Activated T-helper 1 cell treated with anti-CD3 and anti-CD28 coated beads, Interleukin-12 subunit alpha, Interleukin-12 subunit beta, Interleukin-2, Interleukin-4 antibody, amounts not matched to agents 30 ng/mL and 10 ng/mL and 1 ng/mL, durations not matched to agents 14 hours and 24 hours and 36 hours (primary cell): ENCODE measurements around the gene CPA2. TPM values are rescaled to one million over a fixed set of nuclear protein-coding genes. Genes with fewer than 3 reads are reported as not detected.
A peak's percentile ranks its signal among the peaks of the same experiment; 100 is the strongest.

Experiments used
- DNase-seq: peaks from one replicate; pipeline ENCODE4 v3.0.0; 2021; ENCODE audit warnings: low spot score
- H3K27ac Mint-ChIP-seq: one replicate; pipeline ENCODE4 v1.8.0; 2021; ENCODE audit warnings: mild to moderate bottlenecking, mixed read lengths
- H3K27me3 Mint-ChIP-seq: one replicate; pipeline ENCODE4 v1.8.0; 2022; ENCODE audit warnings: mild to moderate bottlenecking, moderate library complexity, mixed read lengths; ENCODE audit not compliant: insufficient read depth
- H3K36me3 Mint-ChIP-seq: one replicate; pipeline ENCODE4 v1.8.0; 2021; ENCODE audit warnings: low read depth, mixed read lengths
- H3K4me1 Mint-ChIP-seq: one replicate; pipeline ENCODE4 v1.8.0; 2021; ENCODE audit warnings: low read depth, mixed read lengths
- H3K4me3 Mint-ChIP-seq: one replicate; pipeline ENCODE4 v1.8.0; 2021; ENCODE audit warnings: mild to moderate bottlenecking, moderate library complexity, mixed read lengths
- H3K9me3 Mint-ChIP-seq: one replicate; pipeline ENCODE4 v1.8.0; 2021; ENCODE audit warnings: mixed read lengths
- intact Hi-C: fragments of 100-400 bp; cut with micrococcal nuclease; formaldehyde crosslinking; loops from one replicate; pipeline ENCODE4 v1.15.1; 2024
- total RNA-seq: library from RNA; stranded (reverse); gene quantifications from 2 replicates; pipeline ENCODE4 v1.2.3, GENCODE V29; 2022

Gene CPA2
- total RNA-seq, 1 donor from 2014 or later, result not detected

- H3K27ac Mint-ChIP-seq, result no peak overlapping the region
- peaks cover 2% of the 10 kb centered on the region for H3K36me3 Mint-ChIP-seq
- DNase-seq, result no peak
- H3K27me3 Mint-ChIP-seq, result peaks cover 1% of the 10 kb centered on the region
- peaks cover 8% of the 10 kb centered on the region for H3K9me3 Mint-ChIP-seq
- H3K4me1 Mint-ChIP-seq, result no peaks in the 10 kb centered on the region
- intact Hi-C loops, result no loop called here
- H3K4me3 Mint-ChIP-seq, result no peak overlapping the region
Observed at GRCh38 chr7:130263130-130263529, 3.5 kb upstream of the CPA2 start.

DNA sequence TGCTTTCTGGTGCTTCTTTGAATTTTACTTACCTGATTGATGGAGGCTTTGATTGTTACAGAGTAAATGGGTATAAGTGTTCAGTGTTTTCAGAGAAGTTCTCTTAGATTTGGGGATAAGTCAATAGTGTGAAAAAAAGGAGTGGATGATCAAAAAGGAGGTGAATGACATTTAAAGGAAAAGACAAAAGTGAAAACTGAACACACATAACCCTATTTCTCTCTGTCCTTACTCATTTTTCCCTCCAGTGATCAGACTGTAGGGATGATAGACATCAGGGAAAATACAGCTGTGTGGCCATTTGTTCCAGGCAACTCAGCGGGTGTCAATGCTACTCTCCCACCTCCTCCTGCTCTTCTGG is 278 bp downstream of the CPA2 start:
- intact Hi-C loops, result no loop called here
- H3K27me3 Mint-ChIP-seq, result peaks cover 1% of the 10 kb centered on the region
- H3K4me1 Mint-ChIP-seq, result no peaks in the 10 kb centered on the region
- DNase-seq, result no peak
- H3K4me3 Mint-ChIP-seq, result no peak overlapping the region
- no peaks in the 10 kb centered on the region for H3K36me3 Mint-ChIP-seq
- H3K9me3 Mint-ChIP-seq, result no peaks in the 10 kb centered on the region
- H3K27ac Mint-ChIP-seq, result no peak overlapping the region

GRCh38 chr7:130268463-130269317 is 2.0 kb downstream of the CPA2 start:
- H3K27ac Mint-ChIP-seq, result no peak overlapping the region
- no peaks in the 10 kb centered on the region for H3K4me1 Mint-ChIP-seq

GRCh38 chr7:130269318-130269694 is 2.6 kb downstream of the CPA2 start:
- intact Hi-C loops, result no loop called here
- Mint-ChIP-seq H3K4me1 (no peaks in the 10 kb centered on the region), H3K36me3 (no peaks in the 10 kb centered on the region), H3K9me3 (no peaks in the 10 kb centered on the region), H3K27me3 (peaks cover 2% of the 10 kb centered on the region), H3K27ac (no peak overlapping the region), H3K4me3 (no peak overlapping the region)
- no peak for DNase-seq

More at GRCh38 chr7:130268463-130269317, 2.0 kb downstream of the CPA2 start:
- intact Hi-C loops, result no loop called here
- Mint-ChIP-seq H3K4me3 (no peak overlapping the region), H3K36me3 (no peaks in the 10 kb centered on the region), H3K27me3 (no peaks in the 10 kb centered on the region), H3K9me3 (no peaks in the 10 kb centered on the region)
- DNase-seq, result no peak

GRCh38 chr7:130270947-130271800 is 4.5 kb downstream of the CPA2 start:
- H3K27me3 Mint-ChIP-seq, result peaks cover 2% of the 10 kb centered on the region
- no peak for DNase-seq
- H3K4me3 Mint-ChIP-seq, result no peak overlapping the region
- no peaks in the 10 kb centered on the region for H3K9me3 Mint-ChIP-seq
- intact Hi-C loops, result no loop called here
- H3K27ac Mint-ChIP-seq, result no peak overlapping the region
- no peaks in the 10 kb centered on the region for H3K36me3 Mint-ChIP-seq
- peaks cover 8% of the 10 kb centered on the region for H3K4me1 Mint-ChIP-seq

DNA sequence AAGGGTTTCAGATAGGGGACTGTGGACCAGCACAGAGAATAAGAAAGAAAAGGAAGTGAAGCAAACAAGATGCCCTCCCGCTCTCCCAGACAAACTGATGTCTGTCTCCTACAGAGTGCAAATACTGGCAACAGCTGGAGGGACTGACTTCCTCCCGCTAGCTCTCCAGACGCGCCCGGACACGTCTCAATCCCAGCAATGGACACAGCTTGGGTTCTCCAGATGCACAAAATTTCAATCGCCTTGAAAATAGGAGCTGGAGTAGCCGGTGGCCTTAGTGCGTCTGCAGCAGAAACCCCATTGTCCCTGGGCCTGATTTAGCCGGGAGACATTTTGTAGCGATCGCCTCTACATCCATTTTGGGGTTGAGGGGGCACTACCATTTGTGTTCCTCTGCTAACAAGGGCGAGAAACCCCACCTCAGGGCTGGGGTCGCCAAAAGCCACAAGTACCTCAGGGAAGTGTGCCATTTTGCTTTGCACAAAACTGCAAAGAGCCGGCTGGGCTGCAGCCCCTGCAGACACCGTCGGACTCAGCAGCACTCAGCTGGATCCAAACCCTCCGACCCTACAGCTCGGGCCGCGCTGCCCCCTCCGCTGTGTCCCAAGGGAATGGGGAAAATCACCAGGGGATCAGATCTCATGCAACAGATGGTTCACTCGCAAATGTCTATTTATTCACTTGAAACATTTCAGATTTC is 5.9 kb downstream of the CPA2 start:
- no peaks in the 10 kb centered on the region for H3K36me3 Mint-ChIP-seq
- H3K9me3 Mint-ChIP-seq, result no peaks in the 10 kb centered on the region
- intact Hi-C loops, result no loop called here

DNA sequence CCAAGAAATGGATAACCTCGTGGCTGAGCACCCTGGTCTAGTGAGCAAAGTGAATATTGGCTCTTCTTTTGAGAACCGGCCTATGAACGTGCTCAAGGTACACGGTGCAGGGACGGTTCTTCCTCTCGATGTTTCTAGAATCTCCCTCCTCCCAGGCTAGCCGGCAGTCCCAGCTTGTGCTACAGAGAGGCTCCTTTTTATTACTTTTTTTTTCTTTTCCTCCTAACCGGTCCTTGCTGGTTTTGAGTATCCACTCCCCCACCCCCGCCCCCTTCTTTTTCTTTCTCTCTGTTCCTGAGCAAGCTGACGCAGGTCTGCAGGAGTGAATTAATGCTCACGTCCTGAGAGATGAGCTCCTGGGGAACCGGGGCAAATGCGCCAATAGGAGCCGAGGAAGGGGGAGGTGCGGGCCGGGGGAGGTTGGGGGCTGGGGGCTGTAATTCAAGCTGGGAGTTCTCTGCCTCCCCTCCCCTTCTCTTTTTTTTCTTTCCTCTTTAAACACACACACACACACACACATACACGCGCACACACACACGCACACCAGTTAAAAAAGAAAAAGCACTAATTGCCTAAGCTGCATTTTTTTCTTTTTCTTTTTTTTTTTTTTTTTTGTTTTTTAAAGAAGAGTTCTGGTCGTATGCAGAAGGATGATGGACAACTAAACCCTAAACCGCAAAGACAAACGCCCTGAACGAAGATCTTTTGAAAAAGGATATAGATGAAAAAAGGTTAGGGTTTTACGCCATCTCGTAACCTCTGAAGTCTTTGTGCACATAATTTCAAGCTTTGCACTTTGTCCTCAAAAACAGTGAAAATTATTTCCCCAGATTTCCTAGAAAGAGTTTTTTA is 6.6 kb downstream of the CPA2 start:
- peaks cover 24% of the 10 kb centered on the region for H3K4me1 Mint-ChIP-seq
- no peaks in the 10 kb centered on the region for H3K9me3 Mint-ChIP-seq
- H3K4me3 Mint-ChIP-seq, result peak overlapping the region; percentile 39
- no peak for DNase-seq
- H3K27ac Mint-ChIP-seq, result no peak overlapping the region
- intact Hi-C loops, result no loop called here
- no peaks in the 10 kb centered on the region for H3K36me3 Mint-ChIP-seq
- H3K27me3 Mint-ChIP-seq, result peaks cover 2% of the 10 kb centered on the region

More for the DNA sequence above, 5.9 kb downstream of the CPA2 start:
- DNase-seq, result no peak
- H3K27ac Mint-ChIP-seq, result no peak overlapping the region
- no peak overlapping the region for H3K4me3 Mint-ChIP-seq
- peaks cover 21% of the 10 kb centered on the region for H3K4me1 Mint-ChIP-seq
- peaks cover 2% of the 10 kb centered on the region for H3K27me3 Mint-ChIP-seq

DNA sequence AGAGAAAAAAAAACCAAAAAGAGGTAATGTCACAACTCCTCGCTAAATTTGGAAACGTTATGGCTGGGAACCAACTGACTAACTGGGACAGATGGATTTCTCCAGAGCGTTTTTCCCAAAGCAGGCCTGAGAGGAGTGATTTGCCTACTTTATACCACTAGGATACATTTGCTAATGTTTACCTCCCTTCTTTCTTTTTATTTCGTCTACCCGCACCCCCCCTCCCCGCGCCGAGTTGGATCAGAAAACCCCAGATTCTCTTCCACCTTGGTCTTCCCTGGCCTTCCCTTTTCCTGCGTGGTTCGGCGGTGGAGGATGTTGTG is 7.2 kb downstream of the CPA2 start:
- H3K27ac Mint-ChIP-seq, result no peak overlapping the region
- peaks cover 2% of the 10 kb centered on the region for H3K27me3 Mint-ChIP-seq
- H3K4me1 Mint-ChIP-seq, result peaks cover 24% of the 10 kb centered on the region
- peak overlapping the region; percentile 22 for H3K4me3 Mint-ChIP-seq
- no peaks in the 10 kb centered on the region for H3K36me3 Mint-ChIP-seq
- DNase-seq, result no peak
- no peaks in the 10 kb centered on the region for H3K9me3 Mint-ChIP-seq
- intact Hi-C loops, result no loop called here

DNA sequence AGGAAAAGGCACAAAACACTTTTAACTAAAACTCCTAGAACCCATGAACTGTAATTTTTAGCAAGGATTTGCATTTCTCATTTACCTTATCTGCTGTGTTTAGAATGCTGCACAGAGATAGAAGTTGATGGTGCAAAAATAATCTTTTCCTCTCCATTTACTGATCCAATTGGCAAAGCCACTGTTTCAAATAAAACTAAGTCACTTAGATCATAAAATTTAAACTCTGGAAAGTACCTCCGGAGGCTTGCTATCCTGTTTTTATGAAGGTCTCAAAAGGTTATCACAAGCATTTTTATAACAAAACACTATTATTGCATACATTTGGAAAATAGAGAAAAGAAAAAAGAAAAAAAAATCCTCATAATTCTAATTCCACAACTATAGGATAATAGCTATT is 7.6 kb downstream of the CPA2 start:
- no peaks in the 10 kb centered on the region for H3K9me3 Mint-ChIP-seq
- H3K4me3 Mint-ChIP-seq, result peak overlapping the region; percentile 22
- intact Hi-C loops, result no loop called here
- H3K36me3 Mint-ChIP-seq, result no peaks in the 10 kb centered on the region
- peaks cover 24% of the 10 kb centered on the region for H3K4me1 Mint-ChIP-seq
- no peak overlapping the region for H3K27ac Mint-ChIP-seq
- DNase-seq, result no peak
- peaks cover 2% of the 10 kb centered on the region for H3K27me3 Mint-ChIP-seq

DNA sequence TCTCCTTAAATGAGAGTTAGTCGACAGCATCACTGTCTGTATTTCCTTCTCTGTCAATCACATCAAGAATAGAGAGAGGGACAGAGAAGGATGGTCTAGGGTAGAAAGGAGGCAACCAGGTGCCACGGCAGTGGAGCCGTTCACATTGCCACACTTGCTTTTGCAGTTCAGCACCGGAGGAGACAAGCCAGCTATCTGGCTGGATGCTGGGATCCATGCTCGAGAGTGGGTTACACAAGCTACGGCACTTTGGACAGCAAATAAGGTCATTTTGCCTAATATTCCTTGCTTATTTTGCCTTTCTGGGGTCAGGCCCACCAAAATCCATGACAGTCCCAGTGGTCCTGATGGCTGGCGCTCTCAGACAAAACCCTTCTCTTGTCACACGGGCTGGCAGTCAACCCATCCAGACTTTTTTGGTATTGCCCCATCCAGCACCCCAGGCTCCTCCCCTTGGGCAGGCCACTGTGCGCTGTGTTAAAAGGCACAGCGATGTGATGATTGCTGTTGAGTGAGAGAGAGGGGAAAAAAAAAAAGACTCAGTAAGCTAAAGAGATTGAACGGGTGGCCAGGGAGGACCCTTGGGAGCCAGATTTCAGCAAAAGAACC is 8.4 kb downstream of the CPA2 start:
- Mint-ChIP-seq H3K36me3 (no peaks in the 10 kb centered on the region), H3K9me3 (no peaks in the 10 kb centered on the region), H3K4me1 (peaks cover 24% of the 10 kb centered on the region), H3K27me3 (peaks cover 2% of the 10 kb centered on the region), H3K27ac (no peak overlapping the region), H3K4me3 (no peak overlapping the region)
- intact Hi-C loops, result loop anchor here (5.0 kb wide), 2 partner anchors 33 to 962 kb away; no protein-coding TSS in a partner anchor
- DNase-seq, result no peak

DNA sequence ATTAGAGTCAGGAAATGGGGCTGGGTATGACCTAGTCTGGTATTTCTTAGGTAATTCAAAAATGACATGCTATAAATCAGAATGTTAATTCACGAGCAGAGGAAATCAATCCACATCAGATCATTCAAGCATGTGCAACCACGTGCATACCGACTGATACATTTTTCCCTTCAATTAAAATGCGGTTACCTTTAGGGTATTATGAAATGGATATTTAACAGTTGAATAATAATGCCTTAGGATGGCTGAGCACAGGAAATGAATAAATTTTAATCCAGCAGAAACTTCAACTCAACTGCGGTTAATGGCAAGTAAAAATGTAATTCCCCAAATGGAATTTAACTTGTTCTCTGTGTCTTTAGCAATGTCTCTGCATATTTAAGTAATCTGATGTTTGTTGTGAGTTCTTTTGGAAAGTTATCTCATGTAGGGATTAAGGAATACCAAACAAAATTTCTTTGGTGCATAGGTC is 9.2 kb downstream of the CPA2 start:
- no peak for DNase-seq
- Mint-ChIP-seq H3K27me3 (peaks cover 2% of the 10 kb centered on the region), H3K27ac (peak overlapping the region; percentile 37)

More for the DNA sequence above, 9.2 kb downstream of the CPA2 start:
- Mint-ChIP-seq H3K4me1 (peaks cover 24% of the 10 kb centered on the region), H3K36me3 (no peaks in the 10 kb centered on the region), H3K4me3 (no peak overlapping the region), H3K9me3 (no peaks in the 10 kb centered on the region)
- intact Hi-C loops, result loop anchor here (2.0 to 5.0 kb wide), 3 partner anchors 34 to 961 kb away; no protein-coding TSS in a partner anchor
